K562 (cell line): ENCODE measurements around the gene VSX2. TPM values are rescaled to one million over a fixed set of nuclear protein-coding genes. Genes with fewer than 3 reads are reported as not detected.

Experiments
- ATF4 ChIP-seq: fragments of 450-650 bp; formaldehyde crosslinking; IDR thresholded peaks from 2 replicates; pipeline ENCODE4 v1.4.0; 2022; ENCODE audit warnings: mild to moderate bottlenecking, moderate library complexity
- CHD2 ChIP-seq: IDR thresholded peaks from 2 replicates; pipeline ENCODE4 v1.6.1; 2011; ENCODE audit warnings: low read depth, low read length
- ELK1 ChIP-seq: sonication (generic); formaldehyde crosslinking; IDR thresholded peaks from 2 replicates; pipeline ENCODE4 v1.8.1; 2022; ENCODE audit warnings: missing genetic modification reagents
- KAT2B ChIP-seq: IDR thresholded peaks from one replicate; pipeline ENCODE4 v1.6.1; 2012; ENCODE audit warnings: low read depth, mild to moderate bottlenecking, control low read depth, inconsistent platforms, low read length, moderate library complexity
- L3MBTL2 ChIP-seq: fragments of 450-650 bp; IDR thresholded peaks from 2 replicates; pipeline ENCODE4 v1.6.1; 2016; ENCODE audit warnings: mild to moderate bottlenecking, moderate library complexity
- MAFF ChIP-seq: IDR thresholded peaks from 2 replicates; pipeline ENCODE4 v1.6.1; 2012; ENCODE audit warnings: low read length, improper control_type of control experiment
- MAX ChIP-seq: sonication (generic); formaldehyde crosslinking; IDR thresholded peaks from 2 replicates; pipeline ENCODE4 v1.9.0; 2022; ENCODE audit warnings: mild to moderate bottlenecking, missing genetic modification reagents
- MTA2 ChIP-seq: fragments of 450-650 bp; IDR thresholded peaks from 2 replicates; pipeline ENCODE4 v1.6.1; 2016; ENCODE audit warnings: low read depth
- TGIF2 ChIP-seq: sonication (generic); formaldehyde crosslinking; IDR thresholded peaks from 2 replicates; pipeline ENCODE4 v1.8.1; 2022; ENCODE audit warnings: mild to moderate bottlenecking, missing genetic modification reagents, moderate library complexity
- ZBTB9 ChIP-seq: fragments of 450-650 bp; formaldehyde crosslinking; IDR thresholded peaks from 2 replicates; pipeline ENCODE4 v1.4.0; 2020; ENCODE audit warnings: mild to moderate bottlenecking, moderate library complexity
- ZNF224 ChIP-seq: sonication (generic); formaldehyde crosslinking; IDR thresholded peaks from 2 replicates; pipeline ENCODE4 v1.8.0; 2022; ENCODE audit warnings: mild to moderate bottlenecking, missing genetic modification reagents
- polyA plus RNA-seq, 8 experiments: library from polyadenylated mRNA; depleted of rRNA in 4 of 8; stranded (reverse) in 5 of 8; unstranded in 3 of 8; fragments of >200 nt; fragmentation: Nextera tagmentation in 2 of 8; fragmentation: Illumina TruSeq in 1 of 8; extraction: Ambion mirVana in 2 of 8; extraction: Trizol in 1 of 8; gene quantifications; 2 replicates each; pipeline versions ENCODE4 v1.2.1 to v1.2.3, GENCODE V29; 2011 to 2014; ENCODE audit warnings: inconsistent platforms in 1 of 8, missing spikeins in 1 of 8
- total RNA-seq, 7 experiments: library from RNA; depleted of rRNA in 6 of 7; stranded (reverse); fragments of >200 nt in 6 of 7; fragmentation: Illumina TruSeq in 2 of 7; extraction: Trizol in 2 of 7; gene quantifications; 2 replicates each; pipeline versions ENCODE4 v1.2.1 to v1.2.3, GENCODE V29; 2011 to 2021; ENCODE audit warnings: low replicate concordance in 1 of 7

Gene VSX2
- total and polyA plus RNA-seq, 9 of the 15 experiments (the other 6 are each of a cell fraction or from before 2014, with no cell fraction given) = 0.04 TPM; not detected in 8

- TF ChIP-seq ELK1 (CRISPR knock-in tag) (no peak), MTA2 (no peak), ZNF224 (no peak), ATF4 (CRISPR knock-in tag) (no peak), L3MBTL2 (no peak), CHD2 (no peak), ZBTB9 (no peak), MAX (CRISPR knock-in tag) (no peak), TGIF2 (no peak), MAFF (no peak), KAT2B (no peak)
Measured at GRCh38 chr14:74292061-74292460, 52.8 kb downstream of the VSX2 start (continued).
